Measurements from ENCODE around the gene ABCF3. TPM values are rescaled to one million over a fixed set of nuclear protein-coding genes. Genes with fewer than 3 reads are reported as not detected.

ABCF3 gene
- total and polyA plus RNA-seq, 2 of the 13 experiments (the other 11 are each of a cell fraction or from before 2014, with no cell fraction given): 38.8 to 46.5 TPM

DNA sequence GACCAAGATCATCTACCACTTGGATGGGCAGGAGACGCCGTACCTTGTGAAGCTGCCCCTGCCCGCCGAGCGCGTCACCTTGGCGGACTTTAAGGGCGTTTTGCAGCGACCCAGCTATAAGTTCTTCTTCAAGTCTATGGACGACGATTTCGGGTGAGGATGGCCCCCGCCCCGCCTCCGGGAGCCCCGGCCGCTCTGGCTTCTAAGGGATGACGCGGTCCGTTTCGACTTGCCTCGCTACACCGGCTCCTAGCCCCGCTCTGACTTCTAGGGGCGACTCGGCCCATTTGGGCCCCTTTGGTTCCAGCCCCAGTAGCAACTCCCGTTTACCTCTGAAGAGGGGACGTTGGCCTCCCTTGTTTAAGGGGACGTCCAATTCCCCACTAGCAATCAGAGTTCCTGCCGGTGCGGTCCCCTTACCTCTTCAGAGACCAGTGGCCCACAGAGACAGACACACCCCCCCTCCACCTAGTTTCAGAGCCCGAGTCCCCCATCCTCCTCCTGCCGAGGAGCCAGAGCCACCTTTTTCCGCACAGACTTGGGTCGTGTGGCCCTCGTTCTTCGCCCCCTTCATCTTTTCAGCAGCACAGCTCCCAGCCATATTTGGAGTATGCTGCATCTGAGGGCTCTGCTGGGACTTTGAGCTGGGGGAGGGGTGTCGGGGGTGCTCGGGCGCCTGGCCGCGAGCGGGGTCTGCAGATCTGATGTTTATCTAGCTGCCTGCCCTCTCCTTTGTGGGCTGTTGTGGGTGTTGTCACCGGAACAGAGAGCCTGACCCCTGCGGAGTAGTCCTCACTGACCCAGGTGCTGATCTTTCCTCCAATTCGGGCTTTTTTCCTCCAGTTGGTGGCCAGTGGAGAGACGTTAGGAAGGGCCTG is 30.1 kb upstream of the ABCF3 start (continued):
- TF ChIP-seq, protein P1, sequence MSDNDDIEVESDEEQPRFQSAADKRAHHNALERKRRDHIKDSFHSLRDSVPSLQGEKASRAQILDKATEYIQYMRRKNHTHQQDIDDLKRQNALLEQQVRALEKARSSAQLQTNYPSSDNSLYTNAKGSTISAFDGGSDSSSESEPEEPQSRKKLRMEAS (IDR thresholded peaks at IDR 0.05): peak; percentile 18; the same call in 1 of the 2 replicates
- TF ChIP-seq ETV5 (CRISPR knock-in tag; IDR thresholded peaks at IDR 0.05; ENCODE audit: borderline replicate concordance) (peak; percentile 46), MYNN (CRISPR knock-in tag; IDR thresholded peaks at IDR 0.05; ENCODE audit: low read depth) (no peak), ZNF296 (CRISPR knock-in tag; conservative IDR thresholded peaks at IDR 0.05) (0 out of 2 replicates have a peak, but pooled peaks have one; percentile 57), ZNF773 (CRISPR knock-in tag; IDR thresholded peaks at IDR 0.05; ENCODE audit: borderline replicate concordance) (no peak; the same call in 1 of the 2 replicates), ZBTB38 (CRISPR knock-in tag; IDR thresholded peaks at IDR 0.05) (no peak), ZNF780A (CRISPR knock-in tag; IDR thresholded peaks at IDR 0.05) (0 out of 2 replicates have a peak, but pooled peaks have one; percentile 55), ZNF670 (CRISPR knock-in tag; IDR thresholded peaks at IDR 0.05; ENCODE audit: borderline replicate concordance) (0 out of 2 replicates have a peak, but pooled peaks have one; percentile 39), KAT8 (CRISPR knock-in tag; IDR thresholded peaks at IDR 0.05) (no peak)
- TF ChIP-seq, protein P2, sequence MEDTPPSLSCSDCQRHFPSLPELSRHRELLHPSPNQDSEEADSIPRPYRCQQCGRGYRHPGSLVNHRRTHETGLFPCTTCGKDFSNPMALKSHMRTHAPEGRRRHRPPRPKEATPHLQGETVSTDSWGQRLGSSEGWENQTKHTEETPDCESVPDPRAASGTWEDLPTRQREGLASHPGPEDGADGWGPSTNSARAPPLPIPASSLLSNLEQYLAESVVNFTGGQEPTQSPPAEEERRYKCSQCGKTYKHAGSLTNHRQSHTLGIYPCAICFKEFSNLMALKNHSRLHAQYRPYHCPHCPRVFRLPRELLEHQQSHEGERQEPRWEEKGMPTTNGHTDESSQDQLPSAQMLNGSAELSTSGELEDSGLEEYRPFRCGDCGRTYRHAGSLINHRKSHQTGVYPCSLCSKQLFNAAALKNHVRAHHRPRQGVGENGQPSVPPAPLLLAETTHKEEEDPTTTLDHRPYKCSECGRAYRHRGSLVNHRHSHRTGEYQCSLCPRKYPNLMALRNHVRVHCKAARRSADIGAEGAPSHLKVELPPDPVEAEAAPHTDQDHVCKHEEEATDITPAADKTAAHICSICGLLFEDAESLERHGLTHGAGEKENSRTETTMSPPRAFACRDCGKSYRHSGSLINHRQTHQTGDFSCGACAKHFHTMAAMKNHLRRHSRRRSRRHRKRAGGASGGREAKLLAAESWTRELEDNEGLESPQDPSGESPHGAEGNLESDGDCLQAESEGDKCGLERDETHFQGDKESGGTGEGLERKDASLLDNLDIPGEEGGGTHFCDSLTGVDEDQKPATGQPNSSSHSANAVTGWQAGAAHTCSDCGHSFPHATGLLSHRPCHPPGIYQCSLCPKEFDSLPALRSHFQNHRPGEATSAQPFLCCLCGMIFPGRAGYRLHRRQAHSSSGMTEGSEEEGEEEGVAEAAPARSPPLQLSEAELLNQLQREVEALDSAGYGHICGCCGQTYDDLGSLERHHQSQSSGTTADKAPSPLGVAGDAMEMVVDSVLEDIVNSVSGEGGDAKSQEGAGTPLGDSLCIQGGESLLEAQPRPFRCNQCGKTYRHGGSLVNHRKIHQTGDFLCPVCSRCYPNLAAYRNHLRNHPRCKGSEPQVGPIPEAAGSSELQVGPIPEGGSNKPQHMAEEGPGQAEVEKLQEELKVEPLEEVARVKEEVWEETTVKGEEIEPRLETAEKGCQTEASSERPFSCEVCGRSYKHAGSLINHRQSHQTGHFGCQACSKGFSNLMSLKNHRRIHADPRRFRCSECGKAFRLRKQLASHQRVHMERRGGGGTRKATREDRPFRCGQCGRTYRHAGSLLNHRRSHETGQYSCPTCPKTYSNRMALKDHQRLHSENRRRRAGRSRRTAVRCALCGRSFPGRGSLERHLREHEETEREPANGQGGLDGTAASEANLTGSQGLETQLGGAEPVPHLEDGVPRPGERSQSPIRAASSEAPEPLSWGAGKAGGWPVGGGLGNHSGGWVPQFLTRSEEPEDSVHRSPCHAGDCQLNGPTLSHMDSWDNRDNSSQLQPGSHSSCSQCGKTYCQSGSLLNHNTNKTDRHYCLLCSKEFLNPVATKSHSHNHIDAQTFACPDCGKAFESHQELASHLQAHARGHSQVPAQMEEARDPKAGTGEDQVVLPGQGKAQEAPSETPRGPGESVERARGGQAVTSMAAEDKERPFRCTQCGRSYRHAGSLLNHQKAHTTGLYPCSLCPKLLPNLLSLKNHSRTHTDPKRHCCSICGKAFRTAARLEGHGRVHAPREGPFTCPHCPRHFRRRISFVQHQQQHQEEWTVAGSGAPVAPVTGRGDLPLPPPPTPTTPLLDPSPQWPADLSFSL (CRISPR knock-in tag; IDR thresholded peaks at IDR 0.05): no peak
- TF ChIP-seq, protein P3, sequence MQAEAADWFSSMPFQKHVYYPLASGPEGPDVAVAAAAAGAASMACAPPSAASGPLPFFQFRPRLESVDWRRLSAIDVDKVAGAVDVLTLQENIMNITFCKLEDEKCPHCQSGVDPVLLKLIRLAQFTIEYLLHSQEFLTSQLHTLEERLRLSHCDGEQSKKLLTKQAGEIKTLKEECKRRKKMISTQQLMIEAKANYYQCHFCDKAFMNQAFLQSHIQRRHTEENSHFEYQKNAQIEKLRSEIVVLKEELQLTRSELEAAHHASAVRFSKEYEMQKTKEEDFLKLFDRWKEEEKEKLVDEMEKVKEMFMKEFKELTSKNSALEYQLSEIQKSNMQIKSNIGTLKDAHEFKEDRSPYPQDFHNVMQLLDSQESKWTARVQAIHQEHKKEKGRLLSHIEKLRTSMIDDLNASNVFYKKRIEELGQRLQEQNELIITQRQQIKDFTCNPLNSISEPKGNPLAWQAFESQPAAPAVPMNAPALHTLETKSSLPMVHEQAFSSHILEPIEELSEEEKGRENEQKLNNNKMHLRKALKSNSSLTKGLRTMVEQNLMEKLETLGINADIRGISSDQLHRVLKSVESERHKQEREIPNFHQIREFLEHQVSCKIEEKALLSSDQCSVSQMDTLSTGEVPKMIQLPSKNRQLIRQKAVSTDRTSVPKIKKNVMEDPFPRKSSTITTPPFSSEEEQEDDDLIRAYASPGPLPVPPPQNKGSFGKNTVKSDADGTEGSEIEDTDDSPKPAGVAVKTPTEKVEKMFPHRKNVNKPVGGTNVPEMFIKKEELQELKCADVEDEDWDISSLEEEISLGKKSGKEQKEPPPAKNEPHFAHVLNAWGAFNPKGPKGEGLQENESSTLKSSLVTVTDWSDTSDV (CRISPR knock-in tag; IDR thresholded peaks at IDR 0.05): no peak
- TF ChIP-seq, protein P4, sequence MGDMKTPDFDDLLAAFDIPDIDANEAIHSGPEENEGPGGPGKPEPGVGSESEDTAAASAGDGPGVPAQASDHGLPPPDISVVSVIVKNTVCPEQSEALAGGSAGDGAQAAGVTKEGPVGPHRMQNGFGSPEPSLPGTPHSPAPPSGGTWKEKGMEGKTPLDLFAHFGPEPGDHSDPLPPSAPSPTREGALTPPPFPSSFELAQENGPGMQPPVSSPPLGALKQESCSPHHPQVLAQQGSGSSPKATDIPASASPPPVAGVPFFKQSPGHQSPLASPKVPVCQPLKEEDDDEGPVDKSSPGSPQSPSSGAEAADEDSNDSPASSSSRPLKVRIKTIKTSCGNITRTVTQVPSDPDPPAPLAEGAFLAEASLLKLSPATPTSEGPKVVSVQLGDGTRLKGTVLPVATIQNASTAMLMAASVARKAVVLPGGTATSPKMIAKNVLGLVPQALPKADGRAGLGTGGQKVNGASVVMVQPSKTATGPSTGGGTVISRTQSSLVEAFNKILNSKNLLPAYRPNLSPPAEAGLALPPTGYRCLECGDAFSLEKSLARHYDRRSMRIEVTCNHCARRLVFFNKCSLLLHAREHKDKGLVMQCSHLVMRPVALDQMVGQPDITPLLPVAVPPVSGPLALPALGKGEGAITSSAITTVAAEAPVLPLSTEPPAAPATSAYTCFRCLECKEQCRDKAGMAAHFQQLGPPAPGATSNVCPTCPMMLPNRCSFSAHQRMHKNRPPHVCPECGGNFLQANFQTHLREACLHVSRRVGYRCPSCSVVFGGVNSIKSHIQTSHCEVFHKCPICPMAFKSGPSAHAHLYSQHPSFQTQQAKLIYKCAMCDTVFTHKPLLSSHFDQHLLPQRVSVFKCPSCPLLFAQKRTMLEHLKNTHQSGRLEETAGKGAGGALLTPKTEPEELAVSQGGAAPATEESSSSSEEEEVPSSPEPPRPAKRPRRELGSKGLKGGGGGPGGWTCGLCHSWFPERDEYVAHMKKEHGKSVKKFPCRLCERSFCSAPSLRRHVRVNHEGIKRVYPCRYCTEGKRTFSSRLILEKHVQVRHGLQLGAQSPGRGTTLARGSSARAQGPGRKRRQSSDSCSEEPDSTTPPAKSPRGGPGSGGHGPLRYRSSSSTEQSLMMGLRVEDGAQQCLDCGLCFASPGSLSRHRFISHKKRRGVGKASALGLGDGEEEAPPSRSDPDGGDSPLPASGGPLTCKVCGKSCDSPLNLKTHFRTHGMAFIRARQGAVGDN (CRISPR knock-in tag; IDR thresholded peaks at IDR 0.05): peak; percentile 41; the same call in 1 of the 2 replicates

Data from HepG2 (cell line).